HepG2 (cell line): Measurements from ENCODE around the gene GFAP. TPM values are rescaled to one million over a fixed set of nuclear protein-coding genes. Genes with fewer than 3 reads are reported as not detected.

Source experiments
- AHR ChIP-seq: IDR thresholded peaks from 2 replicates; pipeline ENCODE4 v1.6.1; 2018; ENCODE audit warnings: missing genetic modification reagents, missing compliant biosample characterization
- CTCF ChIP-seq: sonication (generic); formaldehyde crosslinking; IDR thresholded peaks from 2 replicates; pipeline ENCODE4 v1.5.0; 2020; ENCODE audit warnings: mild to moderate bottlenecking, missing genetic modification reagents, moderate library complexity
- HOXA5 ChIP-seq: sonication (generic); formaldehyde crosslinking; IDR thresholded peaks from 2 replicates; pipeline ENCODE4 v1.4.0; 2020; ENCODE audit warnings: missing genetic modification reagents
- KAT7 ChIP-seq: IDR thresholded peaks from 2 replicates; pipeline ENCODE4 v1.6.1; 2018; ENCODE audit warnings: borderline replicate concordance, missing compliant biosample characterization
- KMT2B ChIP-seq: IDR thresholded peaks from 2 replicates; pipeline ENCODE4 v1.6.1; 2016; ENCODE audit warnings: missing genetic modification reagents, missing compliant biosample characterization
- MED1 ChIP-seq: sonication (generic); formaldehyde crosslinking; IDR thresholded peaks from 2 replicates; pipeline ENCODE4 v1.4.0; 2020; ENCODE audit warnings: missing genetic modification reagents
- MLXIP ChIP-seq: sonication (generic); formaldehyde crosslinking; IDR thresholded peaks from 2 replicates; pipeline ENCODE4 v1.9.0; 2021; ENCODE audit warnings: missing genetic modification reagents, borderline replicate concordance
- NONO ChIP-seq, 2 experiments: fragments of 450-650 bp in 1 of 2; sonication (generic) in 1 of 2; formaldehyde crosslinking in 1 of 2; IDR thresholded peaks in 1 of 2; conservative IDR thresholded peaks in 1 of 2; 2 replicates each; pipeline versions ENCODE4 v1.6.1 to v1.8.0; 2017 to 2022; ENCODE audit warnings: mild to moderate bottlenecking in 1 of 2, missing genetic modification reagents in 1 of 2, moderate library complexity in 1 of 2
- NR2F2 ChIP-seq: IDR thresholded peaks from 2 replicates; pipeline ENCODE4 v1.6.1; 2012; ENCODE audit warnings: low read depth, inconsistent platforms, borderline replicate concordance
- PHF21A ChIP-seq: sonication (generic); formaldehyde crosslinking; IDR thresholded peaks from 2 replicates; pipeline ENCODE4 v1.5.0; 2020; ENCODE audit warnings: mild to moderate bottlenecking, missing genetic modification reagents
- SOX6 ChIP-seq, 2 experiments: fragments of 450-650 bp in 1 of 2; sonication (generic) in 1 of 2; formaldehyde crosslinking in 1 of 2; IDR thresholded peaks; 2 replicates each; pipeline versions ENCODE4 v1.4.0 to v1.6.1; 2017 to 2020; ENCODE audit warnings: antibody characterized with exemption in 1 of 2, mild to moderate bottlenecking in 1 of 2, missing genetic modification reagents in 1 of 2
- TARDBP ChIP-seq: sonication (generic); formaldehyde crosslinking; IDR thresholded peaks from 2 replicates; pipeline ENCODE4 v1.8.0; 2022; ENCODE audit warnings: mild to moderate bottlenecking, missing genetic modification reagents
- YY1 ChIP-seq: IDR thresholded peaks from 2 replicates; pipeline ENCODE4 v1.6.1; 2011; ENCODE audit warnings: low read length, low read depth, moderate library complexity, mild to moderate bottlenecking; ENCODE audit not compliant: insufficient read depth, insufficient replicate concordance
- ZMYM4 ChIP-seq: sonication (generic); formaldehyde crosslinking; IDR thresholded peaks from 2 replicates; pipeline ENCODE4 v1.8.1; 2023; ENCODE audit warnings: mild to moderate bottlenecking, missing genetic modification reagents
- ZNF280D ChIP-seq: sonication (generic); formaldehyde crosslinking; IDR thresholded peaks from 2 replicates; pipeline ENCODE4 v1.5.1; 2020; ENCODE audit warnings: mild to moderate bottlenecking, missing genetic modification reagents
- ZNF574 ChIP-seq: sonication (generic); formaldehyde crosslinking; IDR thresholded peaks from 2 replicates; pipeline ENCODE4 v1.4.0; 2020; ENCODE audit warnings: missing genetic modification reagents
- ZNF761 ChIP-seq: sonication (generic); formaldehyde crosslinking; conservative IDR thresholded peaks from 2 replicates; pipeline ENCODE4 v1.4.0; 2020; ENCODE audit warnings: mild to moderate bottlenecking, missing genetic modification reagents
- ZNF839 ChIP-seq: sonication (generic); formaldehyde crosslinking; IDR thresholded peaks from 2 replicates; pipeline ENCODE4 v1.4.0; 2020; ENCODE audit warnings: missing genetic modification reagents, mild to moderate bottlenecking, borderline replicate concordance
- polyA plus RNA-seq, 8 experiments: library from polyadenylated mRNA; depleted of rRNA in 3 of 8; stranded (reverse) in 7 of 8; unstranded in 1 of 8; fragments of >200 nt; fragmentation: Illumina TruSeq in 4 of 8; extraction: Trizol in 4 of 8; gene quantifications; 2 replicates each; pipeline versions ENCODE4 v1.2.1 to v1.2.3, GENCODE V29; 2011 to 2016; ENCODE audit warnings: low read depth in 4 of 8, missing spikeins in 1 of 8, mixed read lengths in 1 of 8; ENCODE audit not compliant: insufficient read depth in 1 of 8
- total RNA-seq, 5 experiments: library from RNA; depleted of rRNA; stranded (reverse); fragments of >200 nt; fragmentation: Illumina TruSeq; extraction: Trizol; gene quantifications; 2 replicates each; pipeline ENCODE4 v1.2.3, GENCODE V29; 2016; ENCODE audit warnings: low read depth in 1 of 5

Gene GFAP
- total and polyA plus RNA-seq, 2 of the 13 experiments (the other 11 are each of a cell fraction or from before 2014, with no cell fraction given), result 0.11 to 0.29 TPM

GRCh38 chr17:44862278-44862914 lies 52.9 kb downstream of the GFAP start (continued):
- TF ChIP-seq ZNF280D (CRISPR knock-in tag), result peak; percentile 26; the same call in 1 of the 2 replicates
- no peak for TF ChIP-seq NONO (IDR thresholded peaks at IDR 0.05)
- no peak for TF ChIP-seq NONO (CRISPR knock-in tag; conservative IDR thresholded peaks at IDR 0.05)
- no peak for TF ChIP-seq YY1
- peak; percentile 66 for TF ChIP-seq MED1 (CRISPR knock-in tag)
- TF ChIP-seq HOXA5, result no peak
- TF ChIP-seq CTCF (CRISPR knock-in tag), result 0 out of 2 replicates have a peak, but pooled peaks have one; percentile 5
- TF ChIP-seq KAT7 (CRISPR knock-in tag), result no peak
- TF ChIP-seq AHR (CRISPR knock-in tag), result no peak
- no peak for TF ChIP-seq MLXIP
- peak; percentile 37; the same call in 1 of the 2 replicates for TF ChIP-seq ZMYM4
- 0 out of 2 replicates have a peak, but pooled peaks have one; percentile 23 for TF ChIP-seq ZNF761
- TF ChIP-seq KMT2B (CRISPR knock-in tag), result 0 out of 2 replicates have a peak, but pooled peaks have one; percentile 28
- TF ChIP-seq PHF21A (CRISPR knock-in tag), result peak; percentile 49; the same call in 1 of the 2 replicates
- 0 out of 2 replicates have a peak, but pooled peaks have one; percentile 47 for TF ChIP-seq NR2F2
- peak; percentile 35; the same call in 1 of the 2 replicates for TF ChIP-seq TARDBP (CRISPR knock-in tag)
- no peak for TF ChIP-seq SOX6 (IDR thresholded peaks at IDR 0.05)
- TF ChIP-seq SOX6 (CRISPR knock-in tag; IDR thresholded peaks at IDR 0.05), result peak; percentile 30; the same call in 1 of the 2 replicates
- peak; percentile 30; the same call in 1 of the 2 replicates for TF ChIP-seq ZNF574 (CRISPR knock-in tag)
- TF ChIP-seq ZNF839 (CRISPR knock-in tag), result no peak
